Pancreas (tissue), 10 donors: ENCODE results near the gene UBE2D2. TPM values are rescaled to one million over a fixed set of nuclear protein-coding genes. Genes with fewer than 3 reads are reported as not detected.

ENCODE experiments used
- ATAC-seq, 4 donors: fragments of 200-7000 bp; cut with Tn5 transposase; one replicate each; pipeline versions ENCODE4 v1.8.0 to v1.9.1; 2020; ENCODE audit warnings: mild to moderate bottlenecking in 4 of 4, moderate library complexity in 4 of 4
- DNase-seq, 6 donors: peaks; one replicate each; pipeline ENCODE4 v3.0.0-alpha.2; 2020
- FAIRE-seq: peaks from 2 replicates; lab custom pipeline; 2012; peaks lifted over from hg19 to GRCh38; lab: Jason Lieb, UNC
- H3K27ac ChIP-seq, 4 donors: fragments of 200-600 bp; sonication (generic); 1 replicate in 3 of 4; 2 replicates in 1 of 4; pipeline versions ENCODE4 v1.5.0 to v1.8.0; 2020
- H3K27me3 ChIP-seq, 4 donors: fragments of 200-600 bp; one replicate each; pipeline ENCODE4 v1.8.0; 2021
- H3K36me3 ChIP-seq, 3 donors: fragments of 200-600 bp; sonication (generic) in 1 of 3; one replicate each; pipeline versions ENCODE4 v1.5.0 to v1.8.0; 2020 to 2021
- H3K4me1 ChIP-seq, 3 donors: fragments of 200-600 bp; one replicate each; pipeline ENCODE4 v1.8.0; 2021
- H3K4me3 ChIP-seq, 4 donors: fragments of 200-600 bp; sonication (generic) in 2 of 4; one replicate each; pipeline versions ENCODE4 v1.5.0 to v1.8.0; 2020 to 2021
- H3K9me3 ChIP-seq, 4 donors: fragments of 200-600 bp; one replicate each; pipeline ENCODE4 v1.8.0; 2021
- CTCF ChIP-seq, 4 donors: fragments of 200-600 bp; sonication (generic) in 3 of 4; IDR thresholded peaks; one replicate each; pipeline versions ENCODE4 v1.5.0 to v1.8.0; 2021; ENCODE audit warnings: antibody characterized with exemption in 4 of 4
- WGBS, 2 donors: extraction: QIAGEN DNeasy Blood & Tissue Kit; methylation state at CpG; one replicate each; pipeline ENCODE4 v1.1.7; 2013; 5-methylcytosine and 5-hydroxymethylcytosine counted together
- intact Hi-C, 3 donors: fragments of 100-400 bp; cut with DNase I; formaldehyde crosslinking; loops; one replicate each; pipeline versions ENCODE4 v1.11.1 to v1.14.2; 2022
- polyA plus RNA-seq, 2 donors: library from polyadenylated mRNA; stranded (reverse); fragments of 200-250 nt; gene quantifications; one replicate each; pipeline ENCODE4 v1.2.3, GENCODE V29; 2013
- total RNA-seq, 6 donors: library from RNA; stranded (reverse); fragmentation: NEBNext Ultra II Directional in 4 of 6; extraction: Animal tissue kit (Norgen Biotek cat#: 25700) in 4 of 6; gene quantifications; one replicate each; pipeline versions ENCODE4 v1.2.1 to v1.2.4, GENCODE V29; 2021 to 2023
- donor health status: healthy with polysubstance abuse.
- donor health status: DM: no; HTN: no; CAD: no; lungs with moderate emphysema.
- donor health status: DM: no; HTN: no; CAD: no.
- donor health status: control.
- donor health status: control.
- donor health status: Bipolar disorder and iron deficiency.
- donor health status: DM: yes; HTN: yes; CAD: no.
- donor health status: DM: no; HTN: no; CAD: no.
- donor health status: DM: no; HTN: no; CAD: no.
- donor health status: DM: yes; HTN: yes; CAD: no.

Gene UBE2D2
- total and polyA plus RNA-seq, 8 donors = 36.5 to 59.3 (median 46.5) TPM

- FAIRE-seq = no peak
- Histone ChIP-seq H3K4me1 (peaks cover 23 to 44% (median 26%) of the 10 kb centered on the region in 3 donors), H3K36me3 (no peaks in the 10 kb centered on the region), H3K27ac (peak within 1 kb of the TSS; percentile 94 to 96 (median 96)), H3K27me3 (no peaks in the 10 kb centered on the region), H3K4me3 (peak within 1 kb of the TSS; percentile 98 to 99 (median 98)), H3K9me3 (no peaks in the 10 kb centered on the region)
- DNase-seq = peak; percentile 88 to 95 (median 92)
- TF ChIP-seq CTCF (IDR thresholded peaks at IDR 0.05) = no peak
- ATAC-seq = peak; percentile 53 to 75 (median 68)
- intact Hi-C loops = no loop called here
- 0 to 1% methylated on average over 41 to 106 of the region's 106 CpGs for WGBS, 2 donors
Measured at GRCh38 chr5:139648205-139649081, 87.3 kb downstream of the UBE2D2 start, which contains the start of gene CXXC5. Gene CXXC5 (plus strand): TSS chr5:139648349. CDS start chr5:139680524, 32,175 bp downstream.

DNA sequence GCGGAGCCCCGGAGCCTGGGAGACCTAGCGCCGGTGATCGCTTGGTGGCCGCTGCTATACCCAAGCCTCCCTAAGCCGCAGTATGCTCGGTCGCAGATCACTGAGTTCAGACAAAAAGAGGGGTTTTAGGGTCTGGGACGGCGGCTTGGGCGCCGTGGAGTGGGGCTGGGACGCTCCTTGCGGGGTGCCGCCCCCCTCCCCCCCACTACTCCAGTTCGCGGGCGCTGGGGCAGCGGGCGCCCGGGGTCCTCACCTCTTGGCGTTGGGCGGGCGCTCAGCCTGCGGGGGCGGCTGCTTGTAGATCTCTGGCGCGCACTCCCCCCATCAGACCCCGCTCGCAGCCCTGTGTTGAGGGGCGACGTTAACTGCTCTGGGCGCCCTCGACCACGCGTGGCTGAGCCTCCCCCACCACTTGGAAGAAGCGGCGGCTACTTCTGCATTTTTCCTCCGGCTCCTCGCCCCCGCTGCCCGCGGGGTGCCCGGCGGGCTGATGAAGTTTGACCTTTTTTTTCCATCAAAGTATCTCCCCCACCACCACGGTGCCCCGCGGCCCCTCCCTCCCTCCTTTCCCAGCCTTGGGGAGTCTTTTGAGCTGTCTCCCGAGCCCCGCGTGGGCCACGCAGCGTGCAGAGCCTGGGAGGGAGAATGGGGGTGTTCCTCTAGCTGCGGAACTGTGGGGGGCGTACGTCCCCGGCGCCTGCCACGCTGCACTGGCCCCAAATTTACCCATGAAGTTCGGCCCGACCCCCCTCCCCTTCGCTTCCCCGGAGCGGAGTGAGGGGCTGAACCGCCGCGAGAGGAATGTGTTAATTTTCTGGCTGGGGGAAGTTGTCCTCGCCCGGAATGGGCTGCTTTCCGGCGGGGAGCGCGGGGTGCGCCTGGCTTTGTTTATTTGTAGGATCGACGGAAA lies 88.2 kb downstream of the UBE2D2 start:
- no peaks in the 10 kb centered on the region for H3K9me3 ChIP-seq
- TF ChIP-seq CTCF (IDR thresholded peaks at IDR 0.05) = no peak
- H3K27ac ChIP-seq = peak overlapping the region; percentile 94 to 96 (median 96)
- no peaks in the 10 kb centered on the region for H3K36me3 ChIP-seq
- ATAC-seq (peak; percentile 3 to 14 (median 5)), FAIRE-seq (no peak), DNase-seq (peak; percentile 41 to 79 (median 56))
- peaks cover 23 to 44% (median 26%) of the 10 kb centered on the region in 3 donors for H3K4me1 ChIP-seq
- no peaks in the 10 kb centered on the region for H3K27me3 ChIP-seq
- 0% methylated on average over 68 to 77 of the region's 77 CpGs for WGBS, 2 donors
- intact Hi-C loops = no loop called here
- peak overlapping the region; percentile 98 to 99 (median 98) for H3K4me3 ChIP-seq

DNA sequence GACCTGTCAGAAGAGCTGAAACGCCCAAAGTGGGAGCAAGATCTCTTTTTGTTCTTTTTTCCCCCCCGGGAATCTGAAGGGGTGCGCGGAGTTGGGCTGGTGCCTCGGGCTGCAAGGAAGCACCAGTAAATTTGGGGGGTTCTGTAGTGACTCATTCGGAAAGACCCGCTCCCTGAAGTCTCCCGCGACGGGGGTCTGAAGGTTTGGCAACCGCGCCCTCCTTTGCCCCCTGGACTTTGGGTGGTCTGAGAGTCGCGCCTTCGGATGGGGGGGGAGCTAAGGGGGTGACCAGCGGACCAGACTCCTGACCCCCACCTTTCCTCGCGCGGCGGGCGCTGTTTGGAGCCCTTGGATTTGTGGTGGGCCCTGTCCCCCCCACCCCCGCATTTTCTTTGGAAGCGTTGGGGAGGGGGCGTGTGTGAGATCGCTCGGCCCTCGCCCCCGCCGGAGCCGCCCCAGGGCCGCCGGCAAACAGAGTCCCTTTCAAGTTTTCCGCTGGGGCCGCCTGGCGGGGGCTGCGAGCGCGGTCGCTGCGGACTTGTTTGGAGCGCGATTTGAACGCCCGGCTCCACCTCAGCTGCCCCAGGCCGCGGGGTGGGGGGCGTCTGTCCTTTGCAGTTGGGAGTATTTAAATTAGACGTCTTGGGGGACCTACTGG lies 89.0 kb downstream of the UBE2D2 start:
- peak in 4 of 6 donors; percentile 57 to 84 (median 76) for DNase-seq
- no peak for FAIRE-seq

More for the DNA sequence above, 89.0 kb downstream of the UBE2D2 start:
- peak overlapping the region; percentile 94 to 96 (median 96) for H3K27ac ChIP-seq
- H3K4me1 ChIP-seq = peaks cover 27 to 44% (median 28%) of the 10 kb centered on the region in 3 donors
- no peaks in the 10 kb centered on the region for H3K36me3 ChIP-seq
- H3K27me3 ChIP-seq = no peaks in the 10 kb centered on the region
- peak in 2 of 4 donors; percentile 20 to 25 for TF ChIP-seq CTCF (IDR thresholded peaks at IDR 0.05)
- WGBS, 2 donors = 1% methylated on average over 42 to 48 of the region's 48 CpGs
- H3K4me3 ChIP-seq = peak overlapping the region; percentile 98 to 99 (median 98)
- no peaks in the 10 kb centered on the region for H3K9me3 ChIP-seq
- peak in 1 of 4 donors; percentile 7 for ATAC-seq
- intact Hi-C loops = loop anchor here in 2 of 3 donors (5.0 kb wide), 1 partner anchor 37 kb away; no protein-coding TSS in a partner anchor
